ENCODE data around the gene RGS19.
"Not testable (repeated sequence)": the region's sequence is repeated elsewhere in the genome, so short reads cannot be mapped to it uniquely, and the experiment has no call there.

RGS19 gene

DNA sequence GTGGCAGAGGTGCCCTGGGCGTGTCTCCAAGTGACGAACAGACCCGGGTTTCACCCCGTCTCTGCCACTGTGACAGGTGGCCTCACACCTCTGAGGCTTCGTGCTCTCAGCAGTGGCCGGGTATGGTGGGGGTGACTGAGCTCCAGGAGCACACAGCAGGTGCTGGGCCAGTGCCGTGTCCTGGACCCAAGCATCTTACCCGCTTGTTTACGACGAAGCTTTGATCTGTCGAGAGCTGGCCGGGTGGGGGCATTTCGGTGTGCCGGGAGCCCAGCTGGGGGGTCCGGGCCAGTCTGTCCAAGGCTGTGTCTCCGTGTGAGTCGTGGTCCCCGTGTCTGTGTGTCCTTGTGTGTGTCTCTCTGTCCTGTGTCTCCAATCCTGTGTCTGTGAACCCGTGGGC, 12.0 kb upstream of the RGS19 start:
- Histone ChIP-seq H3K4me1 (ENCODE audit: low read depth, poor library complexity, severe bottlenecking) (no peaks in the 10 kb centered on the region), H3K36me3 (ENCODE audit: insufficient read depth) (no peaks in the 10 kb centered on the region), H3K27me3 (ENCODE audit: insufficient read depth, low read depth) (peaks cover 55% of the 10 kb centered on the region), H3K4me3 (IDR thresholded peaks at IDR 0.05; ENCODE audit: insufficient read depth, low read depth, low read length) (no peak overlapping the region), H3K9ac (no peak overlapping the region), H2AFZ (ENCODE audit: low read depth) (no peak overlapping the region), H4K20me1 (ENCODE audit: insufficient read depth) (no peaks in the 10 kb centered on the region), H3K27ac (no peak overlapping the region), H3K79me2 (ENCODE audit: insufficient read depth, low read depth) (no peaks in the 10 kb centered on the region), H3K4me2 (no peak overlapping the region)
- TF ChIP-seq, protein P1, sequence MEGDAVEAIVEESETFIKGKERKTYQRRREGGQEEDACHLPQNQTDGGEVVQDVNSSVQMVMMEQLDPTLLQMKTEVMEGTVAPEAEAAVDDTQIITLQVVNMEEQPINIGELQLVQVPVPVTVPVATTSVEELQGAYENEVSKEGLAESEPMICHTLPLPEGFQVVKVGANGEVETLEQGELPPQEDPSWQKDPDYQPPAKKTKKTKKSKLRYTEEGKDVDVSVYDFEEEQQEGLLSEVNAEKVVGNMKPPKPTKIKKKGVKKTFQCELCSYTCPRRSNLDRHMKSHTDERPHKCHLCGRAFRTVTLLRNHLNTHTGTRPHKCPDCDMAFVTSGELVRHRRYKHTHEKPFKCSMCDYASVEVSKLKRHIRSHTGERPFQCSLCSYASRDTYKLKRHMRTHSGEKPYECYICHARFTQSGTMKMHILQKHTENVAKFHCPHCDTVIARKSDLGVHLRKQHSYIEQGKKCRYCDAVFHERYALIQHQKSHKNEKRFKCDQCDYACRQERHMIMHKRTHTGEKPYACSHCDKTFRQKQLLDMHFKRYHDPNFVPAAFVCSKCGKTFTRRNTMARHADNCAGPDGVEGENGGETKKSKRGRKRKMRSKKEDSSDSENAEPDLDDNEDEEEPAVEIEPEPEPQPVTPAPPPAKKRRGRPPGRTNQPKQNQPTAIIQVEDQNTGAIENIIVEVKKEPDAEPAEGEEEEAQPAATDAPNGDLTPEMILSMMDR (conservative IDR thresholded peaks at IDR 0.05; ENCODE audit: low read depth, low read length), result no peak

DNA sequence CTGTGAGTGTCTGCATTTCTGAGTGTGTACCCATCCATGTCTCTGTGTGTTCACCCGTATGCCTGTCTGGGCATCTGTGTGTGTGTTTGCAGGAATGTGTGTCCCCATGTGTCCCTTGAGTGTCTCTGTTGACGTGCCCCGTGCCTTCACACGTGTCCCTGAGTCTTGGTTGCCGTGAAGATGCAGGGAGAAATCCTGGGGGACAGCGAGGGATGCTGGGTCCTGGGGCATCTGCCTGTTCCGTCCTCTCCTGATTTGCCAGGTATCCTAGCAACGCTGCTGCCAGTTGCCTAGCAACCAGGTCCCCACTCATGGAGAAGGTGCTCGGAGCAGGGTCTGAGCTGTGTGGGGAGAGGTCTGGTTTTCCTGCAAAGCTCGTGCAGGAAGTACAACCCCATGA, 10.8 kb upstream of the RGS19 start:
- Histone ChIP-seq H3K9ac (no peak overlapping the region), H3K4me3 (IDR thresholded peaks at IDR 0.05; ENCODE audit: insufficient read depth, low read depth, low read length) (no peak overlapping the region), H3K4me1 (ENCODE audit: low read depth, poor library complexity, severe bottlenecking) (no peaks in the 10 kb centered on the region), H3K79me2 (ENCODE audit: insufficient read depth, low read depth) (no peaks in the 10 kb centered on the region), H2AFZ (ENCODE audit: low read depth) (no peak overlapping the region), H3K4me2 (no peak overlapping the region), H3K36me3 (ENCODE audit: insufficient read depth) (no peaks in the 10 kb centered on the region), H3K27me3 (ENCODE audit: insufficient read depth, low read depth) (peaks cover 59% of the 10 kb centered on the region), H3K27ac (no peak overlapping the region), H4K20me1 (ENCODE audit: insufficient read depth) (no peaks in the 10 kb centered on the region)
- TF ChIP-seq, protein P1 (conservative IDR thresholded peaks at IDR 0.05; ENCODE audit: low read depth, low read length), result no peak

DNA sequence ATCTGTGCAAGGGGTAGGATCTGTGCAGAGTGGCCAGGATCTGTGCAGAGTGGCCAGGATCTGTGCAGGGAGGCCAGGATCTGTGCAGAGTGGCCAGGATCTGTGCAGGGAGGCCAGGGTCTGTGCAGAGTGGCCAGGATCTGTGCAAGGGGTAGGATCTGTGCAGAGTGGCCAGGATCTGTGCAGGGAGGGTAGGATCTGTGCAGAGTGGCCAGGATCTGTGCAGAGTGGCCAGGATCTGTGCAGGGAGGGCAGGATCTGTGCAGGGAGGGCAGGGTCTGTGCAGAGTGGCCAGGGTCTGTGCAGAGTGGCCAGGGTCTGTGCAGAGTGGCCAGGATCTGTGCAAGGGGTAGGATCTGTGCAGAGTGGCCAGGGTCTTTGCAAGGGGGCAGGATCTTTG, 9.3 kb upstream of the RGS19 start:
- not testable (repeated sequence) for H2AFZ ChIP-seq (ENCODE audit: low read depth); H3K4me3 ChIP-seq (IDR thresholded peaks at IDR 0.05; ENCODE audit: insufficient read depth, low read depth, low read length); H3K4me2 ChIP-seq; H3K36me3 ChIP-seq (ENCODE audit: insufficient read depth); H3K79me2 ChIP-seq (ENCODE audit: insufficient read depth, low read depth); H4K20me1 ChIP-seq (ENCODE audit: insufficient read depth); H3K27ac ChIP-seq; H3K4me1 ChIP-seq (ENCODE audit: low read depth, poor library complexity, severe bottlenecking); H3K9ac ChIP-seq
- H3K27me3 ChIP-seq (ENCODE audit: insufficient read depth, low read depth), result peaks cover 73% of the 10 kb centered on the region

GRCh38 chr20:64087226-64087825, 8.0 kb upstream of the RGS19 start:
- H2AFZ ChIP-seq (ENCODE audit: low read depth); H3K4me1 ChIP-seq (ENCODE audit: low read depth, poor library complexity, severe bottlenecking); H4K20me1 ChIP-seq (ENCODE audit: insufficient read depth); H3K79me2 ChIP-seq (ENCODE audit: insufficient read depth, low read depth); H3K9ac ChIP-seq; H3K36me3 ChIP-seq (ENCODE audit: insufficient read depth); H3K27ac ChIP-seq; H3K4me3 ChIP-seq (IDR thresholded peaks at IDR 0.05; ENCODE audit: insufficient read depth, low read depth, low read length); H3K4me2 ChIP-seq: not testable (repeated sequence)
- peaks cover 81% of the 10 kb centered on the region for H3K27me3 ChIP-seq (ENCODE audit: insufficient read depth, low read depth)

GRCh38 chr20:64086801-64087200, 7.5 kb upstream of the RGS19 start:
- H4K20me1 ChIP-seq (ENCODE audit: insufficient read depth), result no peaks in the 10 kb centered on the region
- H3K4me1 ChIP-seq (ENCODE audit: low read depth, poor library complexity, severe bottlenecking), result no peaks in the 10 kb centered on the region
- no peak overlapping the region for H2AFZ ChIP-seq (ENCODE audit: low read depth)
- H3K9ac ChIP-seq, result no peak overlapping the region
- H3K79me2 ChIP-seq (ENCODE audit: insufficient read depth, low read depth), result no peaks in the 10 kb centered on the region
- H3K4me3 ChIP-seq (IDR thresholded peaks at IDR 0.05; ENCODE audit: insufficient read depth, low read depth, low read length), result no peak overlapping the region
- H3K27me3 ChIP-seq (ENCODE audit: insufficient read depth, low read depth), result peaks cover 81% of the 10 kb centered on the region
- H3K27ac ChIP-seq, result no peak overlapping the region
- no peak overlapping the region for H3K4me2 ChIP-seq
- TF ChIP-seq, protein P1 (conservative IDR thresholded peaks at IDR 0.05; ENCODE audit: low read depth, low read length), result no peak
- no peaks in the 10 kb centered on the region for H3K36me3 ChIP-seq (ENCODE audit: insufficient read depth)

All from KMS-11 (cell line).